Measurements from ENCODE around the gene ASTE1. TPM values are rescaled to one million over a fixed set of nuclear protein-coding genes. Genes with fewer than 3 reads are reported as not detected.
"Not testable (repeated sequence)": the region's sequence is repeated elsewhere in the genome, so short reads cannot be mapped to it uniquely, and the experiment has no call there.

The ASTE1 gene, protein sequence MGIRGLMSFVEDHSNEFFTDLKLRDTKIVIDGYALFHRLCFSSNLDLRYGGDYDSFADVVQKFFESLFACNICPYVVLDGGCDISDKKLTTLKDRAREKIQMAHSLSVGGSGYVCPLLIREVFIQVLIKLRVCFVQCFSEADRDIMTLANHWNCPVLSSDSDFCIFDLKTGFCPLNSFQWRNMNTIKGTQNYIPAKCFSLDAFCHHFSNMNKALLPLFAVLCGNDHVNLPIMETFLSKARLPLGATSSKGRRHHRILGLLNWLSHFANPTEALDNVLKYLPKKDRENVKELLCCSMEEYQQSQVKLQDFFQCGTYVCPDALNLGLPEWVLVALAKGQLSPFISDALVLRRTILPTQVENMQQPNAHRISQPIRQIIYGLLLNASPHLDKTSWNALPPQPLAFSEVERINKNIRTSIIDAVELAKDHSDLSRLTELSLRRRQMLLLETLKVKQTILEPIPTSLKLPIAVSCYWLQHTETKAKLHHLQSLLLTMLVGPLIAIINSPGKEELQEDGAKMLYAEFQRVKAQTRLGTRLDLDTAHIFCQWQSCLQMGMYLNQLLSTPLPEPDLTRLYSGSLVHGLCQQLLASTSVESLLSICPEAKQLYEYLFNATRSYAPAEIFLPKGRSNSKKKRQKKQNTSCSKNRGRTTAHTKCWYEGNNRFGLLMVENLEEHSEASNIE
- polyA plus RNA-seq (2013, experiment 1 of 2; ENCODE audit: insufficient read length): 4.3 TPM
- 5.2 TPM for polyA plus RNA-seq (2013, experiment 2 of 2; ENCODE audit: insufficient read length)

DNA sequence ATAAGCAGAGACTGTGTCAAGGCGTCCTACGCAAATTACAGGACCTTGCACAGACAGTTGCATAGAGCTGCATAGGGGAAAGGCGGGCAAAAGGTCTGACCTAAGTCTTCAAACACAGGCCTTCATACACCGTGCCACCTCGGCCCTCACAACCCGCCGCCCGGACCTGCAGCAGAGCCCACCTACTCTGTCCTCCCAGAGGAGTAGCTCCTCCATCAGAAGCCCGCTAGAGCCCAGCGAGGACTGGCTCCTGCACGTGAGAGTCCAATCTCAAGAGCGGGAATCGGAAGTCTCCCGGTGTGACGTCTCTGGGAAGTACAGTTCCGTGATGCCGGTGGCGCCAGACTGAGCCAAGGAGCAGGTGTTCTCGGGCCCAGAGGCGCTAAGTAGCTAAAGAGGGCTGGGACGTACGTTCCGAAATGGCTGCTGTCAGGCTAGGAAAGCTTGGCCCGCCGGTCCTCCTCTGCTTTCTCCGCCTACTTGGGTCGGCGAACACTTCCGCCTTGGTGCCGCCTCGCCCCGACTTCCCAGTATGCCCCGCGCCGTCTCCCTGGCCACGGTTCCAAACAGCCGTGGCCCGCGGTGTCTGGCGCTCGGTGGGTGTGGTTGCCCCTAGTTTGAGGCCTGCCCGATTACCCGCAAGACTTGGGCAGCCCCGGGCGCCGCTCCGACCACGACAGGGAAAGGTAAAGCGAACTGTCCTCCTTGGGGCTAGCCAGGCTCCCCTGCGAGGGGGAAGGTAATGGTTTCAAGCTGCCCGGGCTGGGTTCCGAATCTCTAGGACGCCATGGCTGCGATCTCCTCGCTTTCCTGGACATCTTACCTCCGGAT is at the start of gene ASTE1, which contains the start of gene NEK11:
TSS of gene ASTE1 (minus strand) at position 505 of the 831 bp plus-strand sequence. CDS start 1,519 bp downstream, outside the sequence.
TSS of gene NEK11 (plus strand) at position 557 of the 831 bp plus-strand sequence. CDS start 2,832 bp downstream, outside the sequence.
- peak; percentile 86 for DNase-seq

DNA sequence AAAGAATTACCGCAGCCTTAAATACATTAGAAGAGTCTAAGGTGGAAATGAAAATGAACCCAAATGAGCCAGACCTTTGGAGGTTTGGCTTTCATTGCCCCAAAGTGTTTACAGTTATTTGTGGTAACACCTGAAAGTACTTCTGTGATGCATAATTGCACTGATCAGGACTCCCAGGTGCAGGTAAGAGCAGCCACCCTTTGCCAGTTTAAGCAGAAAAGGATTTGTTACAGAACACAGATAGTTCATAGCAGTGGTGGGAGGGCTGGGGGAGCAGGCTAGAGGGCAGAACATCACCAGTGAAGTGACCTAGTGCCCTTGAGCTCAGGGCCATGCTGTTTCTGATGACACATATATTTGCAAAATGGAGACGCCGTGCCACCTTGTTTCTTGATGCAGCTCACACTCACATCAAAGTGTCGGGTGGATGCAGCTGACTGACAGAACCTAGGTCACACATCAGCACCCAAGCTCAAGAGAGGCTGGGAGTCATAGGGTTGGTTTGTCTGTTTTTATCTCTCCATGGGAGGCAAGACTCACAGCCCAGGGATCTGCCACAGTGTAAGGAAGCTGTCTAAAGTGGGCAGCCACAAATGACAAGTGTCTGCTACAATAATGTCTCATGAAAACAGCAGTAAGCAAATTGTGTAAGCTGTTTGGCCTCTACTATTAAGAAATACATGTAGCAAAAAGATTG is 49.2 kb upstream of the ASTE1 start:
- no peak for DNase-seq

DNA sequence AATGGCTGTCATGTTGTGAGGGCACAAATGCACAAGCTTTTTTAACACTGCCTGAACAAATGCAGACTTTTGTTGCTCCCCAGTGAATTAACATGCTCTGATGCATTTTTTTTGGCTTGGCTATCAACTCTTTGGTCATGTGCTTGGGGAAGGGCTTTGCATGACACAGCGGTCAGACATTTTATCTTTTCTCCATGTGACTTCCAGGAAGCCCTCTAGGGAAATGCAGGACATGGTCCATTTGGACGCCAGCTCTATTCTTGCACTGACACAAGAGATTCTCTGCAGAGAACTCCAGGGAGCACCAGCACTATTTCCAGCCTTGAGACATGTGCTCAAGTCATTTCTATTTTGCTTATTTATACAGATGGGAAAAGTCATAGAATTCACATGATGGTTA is 46.2 kb upstream of the ASTE1 start:
- DNase-seq: peak; percentile 43

DNA sequence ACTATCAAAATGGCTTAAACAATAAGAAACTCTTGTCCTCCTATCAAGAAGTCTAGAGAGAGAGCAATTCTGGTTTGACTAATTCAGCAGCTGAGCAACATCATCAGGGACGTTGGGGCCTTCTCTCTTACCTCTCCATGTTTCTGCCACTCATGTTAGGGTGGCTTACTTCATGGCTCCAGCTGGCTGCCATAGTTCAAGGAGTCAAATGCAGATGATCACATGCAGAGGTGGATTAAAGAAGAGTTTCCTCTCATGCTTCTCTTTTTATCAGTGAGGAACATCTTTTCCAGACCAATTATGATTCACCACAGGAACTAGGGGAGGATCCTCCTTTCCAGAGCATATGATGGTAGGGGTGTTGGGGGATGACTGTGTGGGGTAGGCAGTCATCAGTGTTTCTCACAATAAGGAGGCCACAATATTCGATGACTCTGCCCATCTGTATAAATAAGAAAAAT is 45.5 kb upstream of the ASTE1 start:
- peak; percentile 18 for DNase-seq

DNA sequence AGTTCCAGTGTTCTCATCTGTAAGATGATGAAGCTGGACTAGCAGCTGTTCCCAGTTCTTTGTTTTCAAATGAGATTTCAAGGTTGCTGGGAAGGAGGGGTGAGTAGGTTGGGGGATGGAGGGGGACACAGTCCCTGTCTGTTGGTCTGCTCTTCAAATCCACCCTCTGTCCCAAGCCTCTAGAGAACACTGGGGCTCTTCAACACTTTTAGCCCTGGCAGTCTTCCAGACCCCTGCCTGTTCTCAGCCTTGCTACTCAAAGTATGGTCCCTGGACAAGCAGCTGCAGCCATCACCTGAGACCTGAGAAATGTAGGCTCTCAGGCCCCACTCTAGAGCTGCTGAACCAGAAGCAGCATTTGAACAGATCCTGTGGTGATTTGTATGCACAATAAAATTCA is 41.4 kb upstream of the ASTE1 start:
- no peak for DNase-seq

DNA sequence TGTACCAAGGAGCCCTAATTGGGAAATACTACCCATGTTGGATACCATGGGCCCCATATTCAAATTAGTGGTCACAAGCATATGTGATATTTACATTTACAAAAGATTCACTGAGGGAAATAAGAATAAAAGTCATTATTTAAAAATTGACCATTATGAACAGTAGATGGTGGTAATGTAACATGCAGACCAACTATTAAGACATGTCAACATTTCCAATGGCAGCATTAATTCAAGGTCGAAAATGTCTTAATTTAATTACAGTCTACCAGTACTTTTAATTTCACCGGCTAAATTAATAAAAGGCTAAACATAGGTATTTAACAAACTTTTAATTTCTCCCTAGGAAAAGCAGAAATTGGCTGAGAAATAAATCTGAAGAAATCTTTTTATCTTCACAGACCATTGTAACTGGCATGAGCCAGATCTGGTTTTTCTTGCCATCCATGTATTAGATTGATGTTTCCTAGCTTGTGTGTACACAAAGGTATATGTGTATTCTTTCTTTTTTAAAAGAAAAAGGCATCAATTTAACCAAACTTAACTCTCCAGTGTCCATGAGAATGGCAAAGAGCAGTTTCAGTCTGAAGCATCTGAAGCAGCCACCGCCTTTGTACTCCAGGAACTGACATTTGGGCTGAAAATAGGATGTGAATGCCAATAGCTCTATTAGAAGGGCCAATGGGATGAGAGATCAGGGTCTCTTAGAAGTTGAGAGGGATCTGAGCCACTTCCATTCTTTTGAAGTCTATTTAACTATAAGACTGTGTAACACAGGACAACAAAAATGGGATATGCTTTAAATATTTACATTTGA is 26.6 kb upstream of the ASTE1 start:
- peak; percentile 5 for DNase-seq

DNA sequence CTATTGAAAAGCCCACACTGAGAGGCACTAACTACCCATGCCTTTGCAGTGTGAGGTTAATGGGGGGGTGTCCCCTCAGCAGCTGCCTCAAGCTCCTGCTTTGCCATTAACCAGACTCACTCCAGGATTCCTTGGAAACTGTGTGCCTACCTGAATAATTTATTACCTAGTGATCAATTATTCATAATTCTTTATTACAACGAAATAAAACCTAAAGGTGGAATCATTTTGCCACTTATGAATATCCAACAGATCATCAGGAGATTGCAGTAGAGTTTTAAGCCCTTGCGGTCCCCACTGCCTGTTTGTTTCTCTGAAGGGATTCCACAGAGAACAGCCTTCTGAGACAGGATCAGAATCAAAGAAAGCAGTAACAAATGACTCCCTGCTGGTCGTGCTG is 23.4 kb upstream of the ASTE1 start:
- DNase-seq: no peak

DNA sequence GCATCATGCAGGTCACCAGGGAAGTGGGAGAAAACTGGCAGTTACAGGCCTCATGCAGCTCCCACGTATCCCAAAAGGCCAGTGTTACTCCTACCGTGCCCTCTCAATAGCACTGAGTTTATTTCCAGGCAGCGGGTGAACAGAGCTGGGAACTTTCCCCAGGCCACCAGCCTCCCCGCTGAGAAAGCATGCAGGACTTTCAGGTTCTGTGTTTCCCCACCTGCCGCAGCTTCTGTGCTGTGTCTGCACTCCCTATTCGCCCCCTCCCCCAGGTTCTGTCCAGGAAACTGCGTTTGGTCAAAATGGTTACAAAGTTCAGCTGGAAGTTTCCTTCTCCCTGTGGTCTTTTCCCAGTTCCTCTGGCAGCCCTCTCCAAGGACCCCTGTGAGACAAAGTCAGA is 21.4 kb upstream of the ASTE1 start:
- no peak for DNase-seq

DNA sequence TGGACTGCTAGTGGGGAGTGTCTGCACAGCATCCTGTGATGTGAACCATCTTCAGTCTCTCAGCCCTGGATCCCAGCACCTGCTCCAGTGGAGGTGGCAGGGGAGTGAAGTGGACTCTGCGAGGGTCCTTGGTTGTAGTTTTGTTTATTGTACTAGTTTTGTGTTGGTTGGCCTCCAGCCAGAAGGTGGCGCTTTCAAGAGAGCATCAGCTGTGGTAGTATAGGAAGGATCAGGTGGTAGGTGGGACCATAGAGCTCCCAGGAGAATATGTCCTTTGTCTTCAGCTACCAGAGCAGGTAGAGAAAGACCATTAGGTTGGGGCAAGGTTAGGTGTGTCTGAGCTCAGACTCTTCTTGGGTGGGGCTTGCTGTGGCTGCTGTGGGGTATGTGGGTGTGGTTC is 21.0 kb upstream of the ASTE1 start:
- DNase-seq: no peak

DNA sequence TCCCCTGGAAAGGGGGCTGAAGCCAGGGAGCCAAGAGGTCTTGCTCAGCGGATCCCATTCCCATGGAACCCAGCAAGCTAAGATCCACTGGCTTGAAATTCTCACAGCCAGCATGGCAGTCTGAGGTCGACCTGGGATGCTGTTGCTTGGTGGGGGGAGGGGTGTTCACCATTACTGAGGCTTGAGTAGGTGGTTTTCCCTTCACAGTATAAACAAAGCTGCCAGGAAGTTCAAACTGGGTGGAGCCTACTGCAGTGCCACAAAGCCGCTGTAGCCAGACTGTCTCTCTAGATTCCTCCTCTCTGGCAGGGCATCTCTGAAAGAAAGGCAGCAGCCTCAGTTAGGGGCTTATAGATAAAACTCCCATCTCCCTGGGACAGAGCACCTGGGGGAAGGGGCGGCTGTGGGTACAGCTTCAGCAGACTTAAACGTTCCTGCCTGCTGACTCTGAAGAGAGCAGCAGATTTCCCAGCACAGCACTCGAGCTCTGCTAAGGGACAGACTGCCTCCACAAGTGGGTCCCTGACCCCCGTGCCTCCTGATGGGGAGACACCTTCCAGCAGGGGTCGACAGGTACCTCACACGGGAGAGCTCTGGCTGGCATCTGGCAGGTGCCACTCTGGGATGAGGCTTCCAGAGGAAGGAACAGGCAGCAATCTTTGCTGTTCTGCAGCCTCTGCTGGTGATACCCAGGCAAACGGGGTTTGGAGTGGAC is 15.8 kb upstream of the ASTE1 start:
- not testable (repeated sequence) for DNase-seq

DNA sequence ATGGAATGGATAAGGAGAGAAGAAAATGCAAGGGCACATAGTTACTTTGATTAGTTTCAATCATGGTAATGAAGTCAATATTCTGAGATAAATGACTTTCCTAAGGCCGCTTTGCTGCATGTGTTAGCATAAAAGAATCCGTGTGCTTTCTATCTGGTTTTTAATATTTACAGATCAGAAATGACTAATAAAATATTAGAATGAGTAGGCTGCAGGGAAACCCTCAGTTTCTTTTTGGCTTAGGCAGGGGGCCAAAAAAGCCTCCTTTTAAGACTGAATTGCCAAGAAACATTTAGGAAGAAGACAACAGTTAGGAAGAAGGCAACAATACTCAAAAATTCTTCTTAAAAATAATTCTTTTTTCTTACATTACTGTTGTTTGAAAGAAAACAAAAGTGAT is 11.7 kb upstream of the ASTE1 start:
- no peak for DNase-seq

DNA sequence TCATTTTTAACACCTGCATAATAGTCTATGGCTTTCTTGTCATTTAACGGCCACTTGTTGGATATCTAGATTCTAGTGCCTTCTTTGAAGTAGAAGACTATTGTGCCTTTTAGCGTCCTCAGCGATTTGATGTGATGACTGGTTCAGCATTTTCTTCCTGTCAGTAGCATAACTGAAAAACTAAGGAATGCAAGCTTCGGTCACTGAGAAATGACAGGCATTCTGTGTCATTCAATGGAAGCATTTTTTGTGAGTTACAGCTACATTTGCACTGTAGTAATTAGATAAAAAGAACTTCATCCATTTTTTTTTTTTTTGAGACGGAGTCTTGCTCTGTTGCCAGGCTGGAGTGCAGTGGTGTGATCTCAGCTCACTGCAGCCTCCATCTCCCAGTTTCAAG is 10.4 kb upstream of the ASTE1 start:
- peak; percentile 53 for DNase-seq

DNA sequence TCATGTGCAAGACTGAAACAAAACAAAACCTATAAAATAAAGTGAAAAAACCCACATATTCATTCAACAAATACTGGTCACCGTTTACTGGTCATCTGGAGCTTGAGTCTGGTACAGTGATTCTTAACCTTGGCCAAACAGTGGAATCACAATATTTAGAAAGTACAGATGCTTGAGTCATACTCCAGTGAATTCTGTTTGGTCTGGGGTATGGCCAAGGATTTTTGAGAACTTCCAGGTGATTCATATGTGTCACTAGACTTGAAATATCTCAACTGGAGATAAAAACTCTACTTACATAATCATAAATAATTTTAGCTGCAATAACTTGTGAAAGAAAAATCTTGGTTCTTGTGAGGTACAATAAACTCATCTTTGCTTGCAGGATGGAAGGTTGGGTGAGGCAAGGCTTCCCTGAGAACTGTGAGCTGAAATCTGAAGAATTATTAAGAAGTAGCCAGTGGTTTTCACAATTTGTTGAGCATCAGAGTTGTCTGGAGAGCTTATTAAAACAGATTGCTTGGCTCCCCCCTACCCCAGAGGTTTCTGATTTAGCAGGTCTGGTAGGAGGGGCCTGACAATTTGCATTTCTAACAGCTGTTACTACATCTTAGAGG is 9.7 kb upstream of the ASTE1 start:
- DNase-seq: peak; percentile 38

DNA sequence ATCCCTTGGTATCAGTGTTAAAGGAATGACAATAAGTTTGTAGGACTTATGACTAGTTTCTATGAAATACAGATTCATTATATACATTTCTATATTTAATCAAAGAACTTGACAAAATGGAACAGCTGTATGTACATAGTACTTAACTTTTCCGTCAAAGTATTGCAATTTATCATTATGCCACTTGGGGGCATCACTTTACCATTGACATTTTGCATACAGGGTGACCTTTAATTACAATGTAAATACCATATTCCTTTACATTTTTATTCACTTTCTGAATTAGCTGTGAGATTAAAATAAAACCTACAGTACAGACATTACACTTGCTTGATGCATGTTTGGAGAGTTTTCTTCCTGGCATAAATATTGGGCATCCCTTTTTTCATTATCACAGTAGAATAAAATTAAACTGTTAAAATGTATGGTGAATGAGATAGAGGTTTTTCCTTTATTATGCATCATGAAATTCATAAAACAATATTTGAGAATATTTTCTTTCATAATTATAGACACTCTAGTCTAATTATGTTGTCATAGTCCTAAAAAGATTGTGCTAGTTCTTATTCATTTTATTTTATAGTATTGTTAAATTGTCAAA is 7.0 kb upstream of the ASTE1 start:
- peak; percentile 59 for DNase-seq

DNA sequence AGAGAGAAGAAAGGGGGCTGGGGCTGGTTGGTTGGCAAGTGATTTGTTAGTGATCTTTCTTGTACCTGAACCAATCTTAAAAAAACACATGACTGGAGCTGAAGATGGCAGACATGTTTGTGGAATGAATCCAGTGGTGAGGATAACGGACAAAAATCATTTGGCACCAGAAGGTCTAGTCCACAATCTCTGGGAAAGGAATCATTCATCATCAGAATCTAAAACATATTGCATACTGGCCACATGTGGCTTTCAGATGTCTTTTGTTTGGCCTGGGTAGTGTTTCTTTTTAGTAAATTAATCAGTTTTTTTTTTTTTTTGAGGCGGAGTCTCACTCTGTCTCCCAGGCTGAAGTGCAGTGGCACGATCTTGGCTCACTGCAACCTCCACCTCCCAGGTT is 5.0 kb upstream of the ASTE1 start:
- DNase-seq: no peak

DNA sequence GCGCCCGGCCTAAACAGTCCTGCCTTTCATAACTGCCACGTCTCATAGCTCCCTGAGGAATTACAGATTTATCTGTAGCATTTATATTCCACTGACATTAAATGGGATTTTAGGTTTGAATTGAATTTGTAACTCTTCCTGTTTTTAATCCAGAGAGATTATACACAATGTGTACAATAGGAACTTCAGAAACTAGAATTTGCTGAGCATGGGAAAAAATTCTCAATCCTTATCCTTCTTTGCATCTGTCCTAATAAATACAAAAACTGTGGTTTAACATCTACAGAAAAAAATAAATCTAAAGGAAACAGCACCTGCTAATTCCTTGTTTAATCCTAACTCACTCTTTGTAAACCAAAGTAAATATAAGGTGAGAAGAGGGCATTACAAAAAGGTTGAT is 2.2 kb upstream of the ASTE1 start:
- DNase-seq: no peak

DNA sequence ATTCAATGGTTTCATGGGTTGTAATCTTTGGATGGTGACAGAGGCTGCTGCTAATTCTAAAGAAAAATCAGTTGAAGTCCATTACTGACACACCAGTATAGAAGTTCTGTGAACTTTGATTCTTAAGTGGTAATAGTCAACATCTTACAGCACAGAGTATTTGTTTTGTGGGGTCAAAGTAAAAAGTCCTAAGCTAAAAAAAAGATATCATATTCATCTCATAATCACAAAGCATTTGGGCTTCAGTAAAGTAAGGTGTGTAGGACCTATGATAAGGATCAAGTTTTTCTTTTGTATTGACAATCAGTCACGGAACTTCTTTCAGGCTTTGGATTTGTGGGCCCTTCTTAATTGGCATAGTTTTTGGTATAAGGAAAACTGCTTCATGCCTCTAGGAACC is 1.1 kb downstream of the ASTE1 start:
- DNase-seq: no peak

DNA sequence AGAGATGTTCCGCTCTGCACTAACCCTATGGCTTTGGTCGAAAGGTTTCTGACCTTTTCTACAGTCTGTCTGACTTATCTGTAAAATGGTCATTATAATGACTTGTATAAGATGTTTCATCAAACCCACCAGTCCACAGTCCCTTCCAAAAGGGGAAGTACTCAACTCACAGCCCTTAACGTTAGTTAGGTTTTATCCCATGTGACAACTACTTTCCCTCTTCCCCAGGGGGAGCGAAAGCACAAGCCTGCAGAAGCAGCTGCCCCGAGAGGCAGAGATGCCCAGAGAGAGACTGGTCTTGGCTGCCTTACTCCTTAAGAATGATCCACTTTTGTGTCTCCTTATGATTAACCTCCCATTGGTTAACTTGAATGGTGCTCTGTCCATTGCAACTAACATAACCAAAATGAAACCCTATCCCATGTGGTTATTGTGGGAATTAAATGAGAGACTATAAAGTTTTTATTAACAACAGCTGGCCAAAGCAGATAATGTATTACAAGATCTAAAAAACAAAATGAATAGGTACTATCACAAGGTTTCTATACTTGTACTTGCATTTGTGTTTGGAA is 6.4 kb downstream of the ASTE1 start:
- no peak for DNase-seq

DNA sequence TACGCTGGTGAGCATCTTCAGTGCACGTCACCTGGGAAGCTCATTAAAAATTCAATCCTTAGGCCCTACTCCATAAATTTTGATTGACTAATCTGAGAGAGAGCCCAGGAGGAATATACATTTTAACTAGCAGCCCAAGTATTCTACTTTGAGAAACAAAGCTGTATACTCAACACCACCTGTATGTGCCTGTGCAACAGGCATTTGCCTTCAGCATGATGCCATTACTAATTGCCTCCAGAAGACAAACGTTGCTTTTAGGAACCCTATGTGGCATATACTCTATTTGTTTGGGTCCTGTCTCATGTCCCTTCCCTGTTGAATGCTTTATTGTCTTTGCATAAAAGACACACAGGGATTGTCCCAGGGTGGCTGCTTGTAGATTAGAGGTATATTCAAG is 7.7 kb downstream of the ASTE1 start:
- DNase-seq: no peak
